A673 (cell line): Measurements from ENCODE around the gene SCYGR7.

Experiments used
- EZH2 ChIP-seq: fragments of 200-600 bp; sonication (generic); IDR thresholded peaks from 2 replicates; pipeline ENCODE4 v1.6.1; 2017; ENCODE audit warnings: borderline replicate concordance, low read depth, mild to moderate bottlenecking, mixed read lengths, antibody characterized with exemption, low read length; ENCODE audit not compliant: poor library complexity, severe bottlenecking
- TF ChIP-seq, protein P1 (sequence below): fragments of 300-800, 200-600 bp; sonication (generic); conservative IDR thresholded peaks from 2 replicates; pipeline ENCODE4 v1.5.1; 2017; ENCODE audit warnings: low read depth, mild to moderate bottlenecking, antibody characterized with exemption, low read length, moderate library complexity, mixed read lengths

GRCh38 chr2:227724394-227725039, 3.6 kb upstream of the SCYGR7 start, which contains the start of gene SCYGR6:
- TF ChIP-seq, protein P1, sequence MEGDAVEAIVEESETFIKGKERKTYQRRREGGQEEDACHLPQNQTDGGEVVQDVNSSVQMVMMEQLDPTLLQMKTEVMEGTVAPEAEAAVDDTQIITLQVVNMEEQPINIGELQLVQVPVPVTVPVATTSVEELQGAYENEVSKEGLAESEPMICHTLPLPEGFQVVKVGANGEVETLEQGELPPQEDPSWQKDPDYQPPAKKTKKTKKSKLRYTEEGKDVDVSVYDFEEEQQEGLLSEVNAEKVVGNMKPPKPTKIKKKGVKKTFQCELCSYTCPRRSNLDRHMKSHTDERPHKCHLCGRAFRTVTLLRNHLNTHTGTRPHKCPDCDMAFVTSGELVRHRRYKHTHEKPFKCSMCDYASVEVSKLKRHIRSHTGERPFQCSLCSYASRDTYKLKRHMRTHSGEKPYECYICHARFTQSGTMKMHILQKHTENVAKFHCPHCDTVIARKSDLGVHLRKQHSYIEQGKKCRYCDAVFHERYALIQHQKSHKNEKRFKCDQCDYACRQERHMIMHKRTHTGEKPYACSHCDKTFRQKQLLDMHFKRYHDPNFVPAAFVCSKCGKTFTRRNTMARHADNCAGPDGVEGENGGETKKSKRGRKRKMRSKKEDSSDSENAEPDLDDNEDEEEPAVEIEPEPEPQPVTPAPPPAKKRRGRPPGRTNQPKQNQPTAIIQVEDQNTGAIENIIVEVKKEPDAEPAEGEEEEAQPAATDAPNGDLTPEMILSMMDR, result no peak
- TF ChIP-seq EZH2, result no peak
